Mucosa of descending colon (tissue), 3 donors: ENCODE measurements around the gene CSF2. TPM values are rescaled to one million over a fixed set of nuclear protein-coding genes. Genes with fewer than 3 reads are reported as not detected.

ENCODE experiments used
- ATAC-seq: fragments of 200-7000 bp; cut with Tn5 transposase; one replicate; pipeline ENCODE4 v1.9.1; 2020; ENCODE audit warnings: mild to moderate bottlenecking, moderate library complexity
- DNase-seq, 3 donors: peaks; one replicate each; pipeline ENCODE4 v3.0.0-alpha.2; 2020
- H3K36me3 ChIP-seq: fragments of 200-600 bp; one replicate; pipeline ENCODE4 v1.8.0; 2021; ENCODE audit warnings: low read depth, mild to moderate bottlenecking
- H3K4me1 ChIP-seq: fragments of 200-600 bp; one replicate; pipeline ENCODE4 v1.8.0; 2021; ENCODE audit warnings: low read depth, mild to moderate bottlenecking
- H3K4me3 ChIP-seq: fragments of 200-600 bp; one replicate; pipeline ENCODE4 v1.8.0; 2021; ENCODE audit warnings: mild to moderate bottlenecking
- H3K9me3 ChIP-seq: fragments of 200-600 bp; one replicate; pipeline ENCODE4 v1.8.0; 2021; ENCODE audit warnings: mild to moderate bottlenecking
- CTCF ChIP-seq: fragments of 200-600 bp; IDR thresholded peaks from one replicate; pipeline ENCODE4 v1.8.0; 2022; ENCODE audit warnings: antibody characterized with exemption, mild to moderate bottlenecking
- intact Hi-C, 2 donors: fragments of 100-400 bp; cut with DNase I in 1 of 2; cut with micrococcal nuclease in 1 of 2; formaldehyde crosslinking; loops; one replicate each; pipeline versions ENCODE4 v1.11.0 to v1.11.1; 2022; cut with DNase I, micrococcal nuclease
- total RNA-seq, 3 donors: library from RNA; stranded (reverse); fragmentation: NEBNext Ultra II Directional in 2 of 3; extraction: Animal tissue kit (Norgen Biotek cat#: 25700) in 2 of 3; gene quantifications; one replicate each; pipeline versions ENCODE4 v1.2.1 to v1.2.4, GENCODE V29; 2021 to 2023
- donor health status: DM: no; HTN: no; CAD: no; lungs with moderate emphysema.
- donor health status: DM: no; HTN: no; CAD: no.
- donor health status: DM: no; HTN: yes; CAD: no.

The CSF2 gene
- total RNA-seq, 3 donors from 2014 or later = not detected

- intact Hi-C loops = no loop called here
- no peaks in the 10 kb centered on the region for H3K4me1 ChIP-seq
- ATAC-seq (no peak), DNase-seq (no peak)
- H3K4me3 ChIP-seq = no peak overlapping the region
- TF ChIP-seq CTCF = no peak
- H3K36me3 ChIP-seq = no peaks in the 10 kb centered on the region
- no peaks in the 10 kb centered on the region for H3K9me3 ChIP-seq
Observed at GRCh38 chr5:132087176-132087575, 13.6 kb downstream of the CSF2 start.

GRCh38 chr5:132087661-132088060 is 14.1 kb downstream of the CSF2 start:
- intact Hi-C loops = no loop called here
- DNase-seq = no peak
- ATAC-seq = no peak
- no peak for TF ChIP-seq CTCF
- Histone ChIP-seq H3K4me1 (no peaks in the 10 kb centered on the region), H3K9me3 (no peaks in the 10 kb centered on the region), H3K36me3 (no peaks in the 10 kb centered on the region), H3K4me3 (no peak overlapping the region)

- no peaks in the 10 kb centered on the region for H3K4me1 ChIP-seq
- intact Hi-C loops = no loop called here
- no peak overlapping the region for H3K4me3 ChIP-seq
- TF ChIP-seq CTCF = no peak
- DNase-seq (no peak), ATAC-seq (no peak)
- H3K36me3 ChIP-seq = no peaks in the 10 kb centered on the region
- H3K9me3 ChIP-seq = no peaks in the 10 kb centered on the region
Observed at GRCh38 chr5:132089363-132089762, 15.8 kb downstream of the CSF2 start.

GRCh38 chr5:132090107-132090506 is 16.5 kb downstream of the CSF2 start:
- TF ChIP-seq CTCF = no peak
- no peaks in the 10 kb centered on the region for H3K36me3 ChIP-seq
- intact Hi-C loops = no loop called here
- H3K9me3 ChIP-seq = no peaks in the 10 kb centered on the region
- no peak for DNase-seq
- no peak overlapping the region for H3K4me3 ChIP-seq
- H3K4me1 ChIP-seq = no peaks in the 10 kb centered on the region
- no peak for ATAC-seq

- Histone ChIP-seq H3K4me3 (no peak overlapping the region), H3K36me3 (no peaks in the 10 kb centered on the region), H3K9me3 (no peaks in the 10 kb centered on the region), H3K4me1 (no peaks in the 10 kb centered on the region)
- intact Hi-C loops = no loop called here
- no peak for TF ChIP-seq CTCF
- ATAC-seq (no peak), DNase-seq (no peak)
Observed at GRCh38 chr5:132093271-132093670, 19.7 kb downstream of the CSF2 start.

GRCh38 chr5:132094393-132095076 is 20.9 kb downstream of the CSF2 start:
- ATAC-seq = no peak
- Histone ChIP-seq H3K36me3 (no peaks in the 10 kb centered on the region), H3K4me3 (no peak overlapping the region), H3K4me1 (no peaks in the 10 kb centered on the region), H3K9me3 (no peaks in the 10 kb centered on the region)
- DNase-seq = no peak
- intact Hi-C loops = no loop called here
- TF ChIP-seq CTCF = no peak
